Stimulated activated CD8-positive, alpha-beta memory T cell treated with anti-CD3 and anti-CD28 coated beads, Interleukin-4, amount 100 ng/mL, for 48 hours (primary cell): ENCODE data around the gene PIBF1.

Experiments
- DNase-seq: peaks from one replicate; pipeline ENCODE4 v3.0.0-alpha.2; 2020

Gene PIBF1

GRCh38 chr13:73063166-73063565, 281.2 kb downstream of the PIBF1 start:
- DNase-seq: no peak

GRCh38 chr13:73065036-73065435, 283.1 kb downstream of the PIBF1 start:
- DNase-seq: no peak

- no peak for DNase-seq
Measured at GRCh38 chr13:73065665-73066340, 283.9 kb downstream of the PIBF1 start.
